ENCODE measurements around the gene CPA3. TPM values are rescaled to one million over a fixed set of nuclear protein-coding genes. Genes with fewer than 3 reads are reported as not detected.

Gene CPA3
- total and polyA plus RNA-seq, 2 donors (not counting 1 experiment from before 2014, with no cell fraction given) = not detected

DNA sequence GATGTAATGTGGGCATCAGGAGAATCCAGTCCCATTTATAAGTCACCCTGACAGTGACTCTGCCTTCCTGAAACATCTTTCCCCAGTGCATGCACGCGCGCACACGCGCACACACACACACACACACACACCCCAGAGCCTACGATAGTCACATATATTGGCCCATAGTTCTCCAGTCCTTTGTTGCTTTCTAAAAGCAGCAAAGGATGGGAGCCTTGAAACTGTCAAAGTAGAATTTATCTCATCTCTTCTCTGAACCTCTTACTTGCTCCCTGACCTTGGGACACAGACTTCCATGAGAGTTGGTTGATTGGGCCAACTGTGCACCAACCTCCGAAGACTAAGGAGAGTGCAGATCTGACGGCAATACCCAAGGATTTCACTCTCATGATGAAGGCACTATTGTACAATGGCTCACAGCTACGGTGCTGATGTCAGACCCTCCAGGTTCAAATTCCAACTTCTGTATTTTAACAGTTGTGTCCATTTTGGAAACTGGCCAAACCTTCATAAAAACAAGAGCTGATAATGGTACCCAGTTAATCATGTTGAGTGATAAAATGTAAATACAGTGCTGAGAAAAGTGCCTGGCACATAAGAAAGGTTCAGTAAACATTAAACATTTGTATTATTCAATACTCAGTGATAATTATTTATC is 8.3 kb downstream of the CPA3 start:
- no peaks in the 10 kb centered on the region for H3K79me2 ChIP-seq (ENCODE audit: control insufficient read depth, insufficient read depth, low read length)
- Mint-ChIP-seq H3K27me3 (peaks cover 7% of the 10 kb centered on the region), H3K27ac (no peak overlapping the region), H3K4me1 (no peaks in the 10 kb centered on the region), H3K9me3 (ENCODE audit: insufficient read depth) (no peaks in the 10 kb centered on the region), H3K4me3 (no peak overlapping the region)
- no peak overlapping the region for H3K4me2 ChIP-seq (replicated peaks; ENCODE audit: low read depth, low read length, poor library complexity, severe bottlenecking)
- no peaks in the 10 kb centered on the region for H4K20me1 ChIP-seq (ENCODE audit: control insufficient read depth, insufficient read depth, low read length, poor library complexity, severe bottlenecking)
- ATAC-seq (ENCODE audit: low read depth) (no peak), DNase-seq (no peak)
- no peak overlapping the region for H3K4me3 ChIP-seq (ENCODE audit: control extremely low read depth in 1 of 5, extremely low read depth in 1 of 5, insufficient read depth in 1 of 5, low read depth in 2 of 5, low read length in 4 of 5)
- H2AFZ ChIP-seq (ENCODE audit: insufficient read depth, low read depth, low read length, poor library complexity, severe bottlenecking) = no peak overlapping the region
- H3K27ac ChIP-seq (ENCODE audit: low read length in 2 of 2) = no peak overlapping the region
- no peaks in the 10 kb centered on the region for H3K4me1 ChIP-seq (ENCODE audit: control insufficient read depth in 2 of 2, insufficient read depth in 2 of 2, low read length in 2 of 2)
- POLR2A ChIA-PET = no interaction called here
- intact Hi-C loops (cut with micrococcal nuclease) = no loop called here
- CTCF ChIA-PET = interaction anchor here (0.8 kb wide), 1 partner anchor 10 kb away, joined by 6 read pairs; no protein-coding TSS in a partner anchor
- H3K9me3 ChIP-seq (ENCODE audit: control extremely low read depth in 1 of 3, control insufficient read depth in 2 of 3, insufficient read depth in 1 of 3, low read length in 2 of 3) = no peaks in the 10 kb centered on the region
- H3K36me3 ChIP-seq (replicated peaks in 1 of 2; ENCODE audit: control extremely low read depth in 1 of 2, control insufficient read depth in 1 of 2, extremely low read depth in 1 of 2, insufficient read depth in 2 of 2, low read length in 1 of 2) = no peaks in the 10 kb centered on the region
- H3K9ac ChIP-seq (ENCODE audit: low read length) = no peak overlapping the region
- TF ChIP-seq EZH2 (IDR thresholded peaks at IDR 0.05; ENCODE audit: borderline replicate concordance, insufficient read depth, low read depth, low read length, poor library complexity, severe bottlenecking) = no peak
- TF ChIP-seq, protein P1, sequence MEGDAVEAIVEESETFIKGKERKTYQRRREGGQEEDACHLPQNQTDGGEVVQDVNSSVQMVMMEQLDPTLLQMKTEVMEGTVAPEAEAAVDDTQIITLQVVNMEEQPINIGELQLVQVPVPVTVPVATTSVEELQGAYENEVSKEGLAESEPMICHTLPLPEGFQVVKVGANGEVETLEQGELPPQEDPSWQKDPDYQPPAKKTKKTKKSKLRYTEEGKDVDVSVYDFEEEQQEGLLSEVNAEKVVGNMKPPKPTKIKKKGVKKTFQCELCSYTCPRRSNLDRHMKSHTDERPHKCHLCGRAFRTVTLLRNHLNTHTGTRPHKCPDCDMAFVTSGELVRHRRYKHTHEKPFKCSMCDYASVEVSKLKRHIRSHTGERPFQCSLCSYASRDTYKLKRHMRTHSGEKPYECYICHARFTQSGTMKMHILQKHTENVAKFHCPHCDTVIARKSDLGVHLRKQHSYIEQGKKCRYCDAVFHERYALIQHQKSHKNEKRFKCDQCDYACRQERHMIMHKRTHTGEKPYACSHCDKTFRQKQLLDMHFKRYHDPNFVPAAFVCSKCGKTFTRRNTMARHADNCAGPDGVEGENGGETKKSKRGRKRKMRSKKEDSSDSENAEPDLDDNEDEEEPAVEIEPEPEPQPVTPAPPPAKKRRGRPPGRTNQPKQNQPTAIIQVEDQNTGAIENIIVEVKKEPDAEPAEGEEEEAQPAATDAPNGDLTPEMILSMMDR (IDR thresholded peaks at IDR 0.05) = no peak
- WGBS (ENCODE audit: insufficient coverage) = 86% methylated on average over 7 of the region's 9 CpGs
- no peaks in the 10 kb centered on the region for H3K27me3 ChIP-seq (replicated peaks in 1 of 4; ENCODE audit: control extremely low read depth in 1 of 4, control insufficient read depth in 3 of 4, insufficient read depth in 4 of 4, low read length in 3 of 4)

- Histone ChIP-seq H3K27ac (ENCODE audit: low read length in 2 of 2) (no peak overlapping the region), H2AFZ (ENCODE audit: insufficient read depth, low read depth, low read length, poor library complexity, severe bottlenecking) (no peak overlapping the region), H3K9me3 (ENCODE audit: control extremely low read depth in 1 of 3, control insufficient read depth in 2 of 3, insufficient read depth in 1 of 3, low read length in 2 of 3) (no peaks in the 10 kb centered on the region), H3K4me1 (ENCODE audit: control insufficient read depth in 2 of 2, insufficient read depth in 2 of 2, low read length in 2 of 2) (no peaks in the 10 kb centered on the region), H3K36me3 (replicated peaks in 1 of 2; ENCODE audit: control extremely low read depth in 1 of 2, control insufficient read depth in 1 of 2, extremely low read depth in 1 of 2, insufficient read depth in 2 of 2, low read length in 1 of 2) (no peaks in the 10 kb centered on the region), H3K4me3 (ENCODE audit: control extremely low read depth in 1 of 5, extremely low read depth in 1 of 5, insufficient read depth in 1 of 5, low read depth in 2 of 5, low read length in 4 of 5) (no peak overlapping the region), H3K4me2 (replicated peaks; ENCODE audit: low read depth, low read length, poor library complexity, severe bottlenecking) (no peak overlapping the region), H3K9ac (ENCODE audit: low read length) (no peak overlapping the region), H4K20me1 (ENCODE audit: control insufficient read depth, insufficient read depth, low read length, poor library complexity, severe bottlenecking) (no peaks in the 10 kb centered on the region), H3K79me2 (ENCODE audit: control insufficient read depth, insufficient read depth, low read length) (no peaks in the 10 kb centered on the region), H3K27me3 (replicated peaks in 1 of 4; ENCODE audit: control extremely low read depth in 1 of 4, control insufficient read depth in 3 of 4, insufficient read depth in 4 of 4, low read length in 3 of 4) (no peaks in the 10 kb centered on the region)
- TF ChIP-seq, protein P1 (IDR thresholded peaks at IDR 0.05) = no peak
- TF ChIP-seq EZH2 (IDR thresholded peaks at IDR 0.05; ENCODE audit: borderline replicate concordance, insufficient read depth, low read depth, low read length, poor library complexity, severe bottlenecking) = no peak
- no CpG with 5 or more reads among the region's 1 CpG for WGBS (ENCODE audit: insufficient coverage)
- no peak for ATAC-seq (ENCODE audit: low read depth)
- Mint-ChIP-seq H3K4me3 (no peak overlapping the region), H3K4me1 (no peaks in the 10 kb centered on the region), H3K27ac (no peak overlapping the region), H3K9me3 (ENCODE audit: insufficient read depth) (no peaks in the 10 kb centered on the region), H3K27me3 (peaks cover 7% of the 10 kb centered on the region)
- intact Hi-C loops (cut with micrococcal nuclease) = no loop called here
- DNase-seq = no peak
- ChIA-PET POLR2A (no interaction called here), CTCF (interaction anchor here (0.8 to 1.0 kb wide), 2 partner anchors 10 to 14 kb away, joined by 3 to 6 read pairs; no protein-coding TSS in a partner anchor)
These were observed 8.9 kb downstream of the CPA3 start for GRCh38 chr3:148873977-148874376.
